HG03095 (cell line): Measurements from ENCODE around the gene PSMD5.

Source experiments
- ATAC-seq: cut with Tn5 transposase; IDR thresholded peaks from one replicate; pipeline ENCODE4 v1.9.1; 2021; ENCODE audit warnings: moderate library complexity; ENCODE audit not compliant: unreplicated experiment

Gene PSMD5

DNA sequence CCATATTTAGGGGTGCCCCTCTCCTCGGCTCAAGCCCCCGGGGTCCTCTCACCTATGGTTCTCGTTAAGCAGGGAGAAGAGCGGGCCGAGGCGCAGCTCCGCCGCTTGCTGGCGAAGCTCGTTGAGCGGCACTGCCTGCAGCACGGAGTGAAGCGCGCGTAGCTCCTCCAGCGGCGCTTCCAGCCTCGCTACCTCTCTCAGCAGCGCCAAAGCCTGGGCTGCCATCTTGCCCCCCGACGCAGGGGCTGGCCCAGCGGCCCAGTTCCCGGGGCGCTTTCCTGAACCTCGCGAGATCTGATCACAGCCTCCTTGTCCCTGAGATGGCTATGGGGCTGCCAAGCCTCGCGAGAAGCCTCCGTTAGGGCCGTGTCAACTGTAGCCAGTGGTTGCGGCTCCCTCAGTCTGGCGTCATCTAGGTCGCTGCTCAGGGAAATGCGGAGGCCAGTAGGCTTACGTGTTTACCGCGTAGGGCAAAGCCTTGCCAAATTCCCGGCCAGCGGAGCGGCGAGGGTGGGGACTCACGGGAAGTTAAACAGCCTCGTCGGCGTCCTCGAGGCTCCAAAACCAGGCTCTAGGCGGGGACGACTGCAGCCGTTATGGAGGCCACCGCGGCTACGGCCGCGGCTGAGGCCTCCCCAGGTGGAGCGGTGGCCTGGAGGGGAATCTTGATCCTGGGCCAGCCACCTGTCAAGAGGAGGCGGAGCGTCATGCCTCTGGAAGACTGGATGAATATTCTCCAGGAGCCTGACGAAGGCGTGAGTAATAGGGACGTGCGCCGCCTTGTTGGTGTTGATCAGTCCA lies at the start of gene PSMD5:
PSMD5 (minus strand) TSS at position 238 of the 801 bp plus-strand sequence; CDS start at position 225, 13 bp downstream.
- ATAC-seq: peak; percentile 99

DNA sequence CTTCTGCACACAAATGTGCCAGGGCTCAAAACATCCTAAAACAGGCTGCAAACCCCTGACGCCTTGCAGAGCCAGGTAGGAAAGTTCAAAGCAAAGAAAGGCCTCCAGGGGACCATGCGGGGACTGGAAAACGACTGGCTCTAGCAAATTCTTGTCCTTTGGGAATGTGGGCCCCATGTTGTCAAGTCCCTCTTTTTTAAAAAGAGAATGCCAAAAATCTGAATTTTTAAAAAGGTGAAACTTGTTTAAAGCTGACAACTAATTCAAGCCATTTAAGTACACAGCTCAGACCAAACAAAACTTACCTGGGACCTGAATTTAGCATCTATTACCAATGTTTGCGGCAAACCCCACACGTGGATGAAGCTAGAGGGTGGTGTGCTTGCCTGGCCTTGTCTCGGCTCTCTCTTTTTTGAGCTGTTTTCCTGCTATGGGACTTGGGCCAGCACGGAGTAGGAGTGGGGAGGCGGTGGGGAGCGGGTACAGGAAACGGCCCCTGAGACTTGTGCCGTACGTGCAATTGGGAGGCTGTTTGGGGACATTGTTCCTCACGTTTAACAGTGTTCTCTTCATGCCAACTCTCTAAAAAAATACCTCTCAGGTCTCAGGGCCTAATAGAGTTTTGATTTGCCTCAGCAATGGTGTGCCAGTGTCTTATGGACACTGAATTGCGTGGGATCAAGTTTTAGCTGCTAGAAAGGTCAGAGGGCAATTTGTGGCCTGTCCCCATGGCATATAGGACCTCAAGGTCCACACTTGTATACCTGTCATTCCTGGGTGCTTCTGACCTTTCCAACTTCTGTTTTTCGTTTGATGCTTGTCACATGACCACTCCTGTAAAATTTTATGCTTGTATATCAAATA lies 49.4 kb upstream of the PSMD5 start:
- peak; percentile 26 for ATAC-seq

DNA sequence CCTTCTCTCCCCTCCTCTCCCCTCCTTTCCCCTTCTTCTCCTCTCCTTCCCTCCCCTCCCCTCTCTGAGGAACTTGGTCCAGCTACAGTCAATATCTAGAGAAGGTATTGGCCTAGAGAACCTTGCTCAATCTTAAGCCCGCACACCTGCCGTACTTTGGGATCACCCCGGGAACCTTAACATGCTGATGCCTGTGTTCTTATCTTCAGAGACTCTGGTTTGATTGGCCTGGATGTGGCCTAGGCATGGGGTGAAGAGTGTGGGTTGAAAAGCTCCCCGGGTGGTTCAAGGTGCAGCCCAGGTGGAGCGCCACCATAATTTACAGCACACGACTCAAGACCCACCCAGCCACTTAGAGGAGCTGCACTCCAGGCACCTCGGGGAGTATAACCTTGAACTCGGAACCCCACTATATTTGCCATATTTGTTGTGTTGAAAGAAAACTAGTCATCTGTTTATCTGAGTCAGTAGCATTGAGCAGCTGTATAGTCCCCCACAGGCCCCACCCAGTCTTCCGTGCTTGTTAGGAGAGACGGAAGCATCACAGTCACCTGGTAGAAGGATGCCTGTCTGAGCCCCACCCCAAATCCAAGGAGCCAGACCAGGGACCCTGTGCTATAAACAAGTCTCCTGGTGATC lies 48.6 kb upstream of the PSMD5 start:
- no peak for ATAC-seq

DNA sequence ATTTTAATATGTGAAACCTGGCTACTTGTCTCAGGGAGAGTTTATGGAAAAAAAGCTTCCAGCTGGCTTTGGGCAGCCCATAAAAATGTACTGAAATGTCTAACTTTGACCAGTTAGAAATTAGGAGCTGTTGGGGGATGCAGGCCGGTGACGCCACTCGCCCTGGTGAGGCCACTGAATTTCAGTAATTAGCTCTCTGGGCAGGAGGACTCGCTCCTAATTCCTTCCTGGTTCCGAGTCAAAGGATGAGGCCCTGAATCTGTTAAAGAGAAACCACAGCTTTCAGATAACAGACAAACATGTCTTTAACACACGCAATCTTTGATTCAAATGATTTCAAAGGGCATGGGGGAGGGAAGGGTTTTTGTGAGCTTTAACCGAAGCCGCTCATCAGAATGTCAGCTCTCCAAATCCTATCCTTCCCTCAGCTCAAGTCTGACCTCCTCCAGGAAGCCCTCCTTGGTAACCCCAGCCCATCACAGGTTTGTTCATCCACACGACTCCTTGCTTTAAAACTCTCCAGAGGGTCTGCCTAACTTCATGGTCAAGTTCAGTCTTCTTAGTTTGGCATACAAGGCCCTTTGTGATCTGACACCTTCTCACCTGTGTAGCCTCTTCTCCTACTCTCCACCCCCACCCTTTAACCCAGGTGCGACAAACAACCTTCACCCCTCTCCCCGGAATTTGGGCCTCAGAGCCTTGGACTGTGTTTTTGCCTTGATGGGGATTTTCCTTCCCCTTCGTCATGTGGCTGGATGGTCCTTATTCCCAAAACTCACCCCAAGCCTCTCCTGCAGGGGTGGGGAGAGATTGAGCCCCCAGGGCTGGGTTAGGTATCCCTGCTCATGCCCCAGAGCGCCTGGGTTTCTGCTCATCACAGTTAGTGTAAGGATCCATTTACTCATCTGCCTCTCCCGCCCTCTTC lies 47.9 kb upstream of the PSMD5 start:
- ATAC-seq: no peak

DNA sequence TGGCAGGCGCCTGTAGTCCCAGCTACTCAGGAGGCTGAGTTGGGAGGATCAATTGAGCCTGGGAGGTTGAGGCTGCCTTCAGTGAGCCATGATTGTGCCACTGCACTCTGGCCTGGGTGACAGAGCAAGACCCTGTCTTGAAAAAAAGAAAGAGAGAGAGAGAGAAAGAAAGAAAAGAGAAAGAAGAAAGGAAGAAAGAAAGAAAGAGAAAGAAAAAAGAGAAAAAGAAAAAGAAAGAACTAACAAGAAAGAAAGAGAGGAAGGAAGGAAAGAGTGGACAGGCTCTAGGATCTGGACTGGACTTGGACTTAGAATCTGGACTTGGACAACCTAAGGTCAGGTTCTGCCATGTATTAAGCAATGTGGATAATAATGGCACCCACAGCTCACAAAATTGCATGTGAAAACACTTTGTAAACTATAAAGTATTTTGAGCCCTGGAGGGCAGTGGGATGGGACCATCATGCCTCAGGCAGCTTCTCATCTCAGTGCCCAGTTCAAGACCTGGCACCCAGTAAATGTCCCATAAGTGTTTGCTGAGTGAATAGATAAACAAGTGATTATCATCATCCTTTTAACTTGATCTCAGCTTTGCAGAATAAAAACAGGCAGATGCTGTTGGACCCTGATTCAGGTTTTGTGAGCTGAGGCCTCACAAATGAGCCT lies 47.0 kb upstream of the PSMD5 start:
- ATAC-seq: no peak

DNA sequence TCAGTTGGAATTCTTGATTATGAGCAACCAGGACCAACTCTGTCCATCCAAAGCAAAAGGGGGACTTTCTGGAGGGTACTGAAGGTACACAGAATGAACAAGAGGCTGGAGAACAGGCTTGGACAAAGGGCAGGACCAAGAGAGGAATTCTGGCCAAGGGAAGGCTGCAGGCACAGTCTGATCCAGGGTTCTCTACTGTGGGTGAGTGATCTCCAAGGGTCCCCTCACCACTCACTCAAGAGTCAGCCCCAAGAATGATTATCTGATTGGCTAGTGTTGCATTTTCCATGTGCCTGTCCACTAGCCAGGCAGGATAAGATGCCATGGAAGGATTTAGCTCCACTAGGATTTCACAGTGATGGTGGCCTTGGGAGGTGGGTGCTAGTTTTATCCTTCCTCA lies 45.9 kb upstream of the PSMD5 start:
- ATAC-seq: no peak

DNA sequence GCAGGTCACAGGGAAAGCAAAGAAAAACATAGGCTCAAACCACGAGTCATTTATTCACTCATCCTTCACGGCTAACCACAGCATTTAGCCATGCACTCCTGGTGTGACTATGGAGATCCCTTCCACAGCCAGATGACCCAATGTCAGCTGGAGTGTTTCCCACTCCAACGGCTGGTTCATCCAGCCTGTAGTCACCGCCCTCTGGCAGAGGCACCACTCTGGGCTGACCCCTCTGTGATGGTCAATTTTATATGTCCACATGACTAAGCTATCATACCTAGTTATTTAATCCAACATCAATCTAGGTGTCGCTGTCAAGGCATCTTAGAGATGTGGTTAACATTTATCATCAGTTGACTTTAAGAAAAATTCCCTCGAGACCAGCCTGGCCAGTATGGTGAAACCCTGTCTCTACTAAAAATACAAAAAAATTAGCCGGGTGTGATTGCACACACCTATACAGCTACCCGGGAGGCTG lies 43.8 kb upstream of the PSMD5 start:
- ATAC-seq: no peak

DNA sequence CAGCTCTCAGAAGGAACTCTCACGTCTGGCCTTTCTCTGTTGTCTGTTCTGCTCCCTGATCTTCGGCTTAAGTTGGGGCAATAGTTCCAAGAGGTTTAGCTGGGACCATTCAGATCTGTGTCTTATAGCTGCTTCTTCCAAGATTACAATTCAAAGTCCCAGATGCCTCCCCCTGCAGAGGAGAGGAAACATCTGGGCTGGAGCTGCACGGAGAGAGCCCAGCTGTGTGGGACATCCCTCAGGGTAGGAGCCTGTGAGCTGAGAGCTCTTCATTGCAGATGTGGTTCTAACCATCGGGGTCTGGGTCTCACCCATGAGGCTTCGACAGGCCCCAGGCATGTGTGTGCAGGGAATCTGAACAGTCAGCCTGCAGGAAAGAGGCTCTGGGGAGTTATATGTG lies 43.2 kb upstream of the PSMD5 start:
- no peak for ATAC-seq

DNA sequence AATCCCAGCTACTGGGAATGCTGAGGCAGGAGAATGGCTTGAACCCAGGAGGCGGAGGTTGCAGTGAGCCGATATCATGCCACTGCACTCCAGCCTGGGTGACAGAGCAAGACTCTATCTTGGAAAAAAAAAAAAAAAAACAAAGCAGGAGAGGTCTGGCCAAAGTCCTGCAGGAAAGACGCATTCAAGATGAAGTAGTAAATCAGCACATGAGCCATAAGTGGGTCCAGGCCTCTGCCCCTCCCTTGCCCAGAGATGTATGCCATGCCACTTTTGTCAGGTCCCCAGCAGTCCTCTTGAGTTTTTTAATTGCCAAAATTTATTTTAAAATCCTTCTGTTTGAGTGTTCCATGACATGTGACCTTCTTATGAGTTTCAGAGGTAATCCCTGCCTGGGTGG lies 42.7 kb upstream of the PSMD5 start:
- ATAC-seq: no peak

DNA sequence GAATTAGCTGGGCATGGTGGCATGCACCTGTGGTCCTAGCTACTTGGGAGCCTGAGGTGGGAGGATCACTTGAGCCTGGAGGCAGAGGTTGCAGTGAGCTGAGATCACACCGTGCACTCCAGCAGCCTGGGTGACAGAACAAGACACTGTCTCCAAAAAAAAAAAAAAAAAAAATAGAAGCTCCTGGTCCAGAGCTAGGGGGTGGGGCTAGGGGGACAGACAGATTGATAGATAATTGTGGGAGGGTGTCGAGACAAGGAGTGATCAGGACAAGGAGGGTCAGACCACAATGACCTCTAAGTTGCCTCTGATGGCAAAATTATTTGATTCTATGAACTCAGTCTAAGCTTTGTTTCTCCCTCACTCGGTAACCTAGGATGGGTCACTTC lies 40.9 kb upstream of the PSMD5 start:
- no peak for ATAC-seq

DNA sequence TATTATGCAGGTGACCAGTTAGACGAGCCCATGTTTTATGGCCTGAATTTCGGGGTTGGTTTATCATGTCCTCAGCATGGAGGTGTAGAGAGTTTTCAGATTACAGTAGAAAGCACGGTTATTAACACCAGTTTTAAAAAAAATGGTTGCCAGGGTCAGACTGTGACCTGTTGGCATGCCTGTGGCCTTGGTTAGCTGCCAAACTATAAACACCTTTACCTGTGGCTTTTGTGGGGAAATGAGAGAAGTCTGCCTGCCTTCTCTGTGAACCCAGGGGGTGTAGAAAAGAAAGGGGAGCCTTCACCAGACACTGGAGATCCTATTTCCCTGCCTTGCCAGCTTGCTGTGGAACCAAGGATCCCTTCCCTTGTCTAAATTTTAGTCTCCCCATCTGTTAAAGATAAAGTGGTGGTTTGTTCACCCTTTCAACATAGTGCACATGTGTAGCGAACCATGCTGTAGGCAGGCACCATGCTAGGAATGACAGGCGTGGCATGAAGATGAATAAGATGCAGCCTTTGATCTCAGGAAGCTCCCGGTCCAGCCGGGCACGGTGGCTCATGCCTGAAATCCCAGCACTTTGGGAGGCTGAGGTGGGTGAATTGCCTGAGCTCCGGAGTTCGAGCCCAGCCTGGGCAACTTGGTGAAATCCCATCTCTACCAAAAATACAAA lies 40.3 kb upstream of the PSMD5 start:
- ATAC-seq: no peak

DNA sequence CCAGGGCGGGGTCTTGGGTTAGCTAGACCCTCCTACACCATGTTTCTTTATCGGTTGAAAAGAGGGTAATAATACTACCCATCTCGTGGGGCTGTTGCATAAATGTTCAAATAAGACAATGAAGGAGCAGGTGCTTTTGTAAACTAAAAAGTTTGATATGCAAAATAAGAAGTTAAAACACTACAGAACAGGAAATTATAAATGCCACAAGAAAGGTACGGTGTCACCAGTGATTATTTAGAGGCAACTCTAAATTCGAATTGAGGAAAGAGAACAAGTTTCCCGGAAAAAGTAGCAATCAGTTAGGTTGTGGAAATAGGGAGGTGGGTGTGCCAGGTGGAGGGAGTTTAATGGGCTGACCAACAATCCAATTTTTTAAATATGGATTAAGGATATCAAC lies 36.7 kb upstream of the PSMD5 start:
- no peak for ATAC-seq

DNA sequence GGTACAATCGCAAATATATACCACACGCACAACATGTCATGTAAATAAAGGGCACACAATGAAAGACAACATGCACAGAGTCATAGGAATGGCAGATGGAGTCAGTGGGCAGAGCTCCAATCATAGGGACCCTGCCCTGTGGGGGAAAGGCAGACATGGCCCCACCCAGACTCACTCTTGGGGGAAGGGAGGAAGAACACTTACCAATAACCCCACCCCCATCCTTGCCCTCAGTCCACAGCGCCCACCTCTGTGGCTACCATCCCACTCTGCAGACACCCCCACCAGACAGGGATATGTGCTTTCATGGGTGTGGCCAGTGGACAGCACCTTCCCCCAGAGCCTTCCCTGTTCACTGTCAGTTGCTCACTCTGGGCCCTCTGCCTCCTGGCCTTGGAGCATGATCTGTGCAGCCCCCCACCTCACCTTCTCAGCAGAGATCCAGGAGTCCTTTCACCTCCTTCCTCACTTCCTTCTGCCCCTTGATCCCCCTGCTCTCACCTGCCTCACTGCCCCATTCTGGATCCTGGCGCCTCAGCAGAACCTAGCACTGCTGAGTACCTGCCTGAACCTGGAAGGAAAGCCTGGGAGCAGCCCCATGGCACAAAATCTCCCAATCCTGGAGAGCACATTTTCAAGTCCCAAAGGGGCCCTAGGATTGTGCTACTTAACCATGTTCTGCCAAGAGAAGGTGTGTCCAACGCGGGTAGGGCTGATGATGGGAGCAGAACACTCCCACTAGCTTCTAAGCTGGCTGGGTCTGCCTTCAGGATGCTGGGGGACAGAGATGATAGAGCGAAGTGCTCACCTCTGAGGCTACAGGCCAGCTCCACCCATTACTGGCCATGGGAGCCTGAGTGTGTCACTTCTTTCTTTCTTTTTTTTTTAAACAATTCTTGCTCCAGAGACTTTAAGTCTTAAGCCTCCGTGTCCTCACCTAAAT lies 35.7 kb upstream of the PSMD5 start:
- ATAC-seq: no peak

DNA sequence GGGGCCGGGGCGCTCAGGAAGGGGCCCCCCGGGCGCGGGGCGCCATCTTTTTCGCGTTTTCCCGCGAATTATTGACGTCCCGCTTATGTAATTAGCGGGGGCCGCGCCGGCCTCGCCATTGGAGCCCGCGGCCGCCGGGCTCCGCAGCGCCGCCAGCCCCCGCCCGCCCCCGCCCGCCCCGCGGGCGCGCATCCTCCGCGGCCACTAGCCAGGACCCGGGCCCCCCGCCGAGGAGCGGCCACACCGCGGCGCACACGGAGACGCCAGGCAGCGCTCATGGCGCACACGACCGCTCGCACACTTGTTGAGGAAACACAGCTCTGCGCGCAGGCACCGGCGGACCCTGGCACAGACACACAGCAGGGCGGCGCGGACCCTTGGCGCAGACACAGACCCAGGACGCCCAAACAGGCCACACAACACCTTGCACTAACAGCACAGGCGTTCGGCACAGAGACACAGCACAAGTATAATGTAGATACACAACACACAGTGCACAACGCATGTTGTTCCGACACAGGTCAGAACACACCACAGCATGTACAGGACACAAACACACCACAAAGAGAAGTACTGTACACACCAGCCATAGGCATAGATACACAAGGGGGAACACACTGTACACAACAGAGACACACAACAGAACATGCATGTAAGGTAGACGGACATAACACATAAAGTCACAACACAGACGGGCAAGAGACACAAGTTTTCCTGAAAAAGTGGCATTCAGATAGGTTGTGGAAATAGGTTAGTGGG lies 34.7 kb upstream of the PSMD5 start:
- ATAC-seq: peak; percentile 39

DNA sequence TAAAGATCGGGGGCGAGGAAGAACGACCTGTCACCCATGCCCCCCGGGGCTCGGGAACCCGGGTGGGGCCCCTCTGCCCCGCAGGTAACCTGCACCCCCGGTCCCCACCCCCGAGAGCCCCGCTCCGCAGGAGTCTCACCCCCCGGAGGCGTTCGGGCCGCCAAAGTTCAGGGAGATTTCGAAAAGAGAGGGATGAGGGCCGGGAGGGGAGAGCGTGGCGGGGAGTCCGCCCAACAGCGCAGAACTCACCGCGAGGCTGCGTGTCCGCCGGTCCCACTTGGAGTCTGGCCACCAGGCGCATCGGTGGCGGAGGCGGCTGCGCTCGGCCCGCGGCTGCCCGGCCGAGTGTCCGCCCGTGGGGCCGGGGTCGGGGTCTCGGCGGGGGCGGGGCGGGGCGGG lies 34.1 kb upstream of the PSMD5 start, which contains the start of gene PHF19:
PHF19 (minus strand) TSS at position 347 of the 399 bp plus-strand sequence. CDS start 2,447 bp downstream, outside the sequence.
- peak; percentile 17 for ATAC-seq

DNA sequence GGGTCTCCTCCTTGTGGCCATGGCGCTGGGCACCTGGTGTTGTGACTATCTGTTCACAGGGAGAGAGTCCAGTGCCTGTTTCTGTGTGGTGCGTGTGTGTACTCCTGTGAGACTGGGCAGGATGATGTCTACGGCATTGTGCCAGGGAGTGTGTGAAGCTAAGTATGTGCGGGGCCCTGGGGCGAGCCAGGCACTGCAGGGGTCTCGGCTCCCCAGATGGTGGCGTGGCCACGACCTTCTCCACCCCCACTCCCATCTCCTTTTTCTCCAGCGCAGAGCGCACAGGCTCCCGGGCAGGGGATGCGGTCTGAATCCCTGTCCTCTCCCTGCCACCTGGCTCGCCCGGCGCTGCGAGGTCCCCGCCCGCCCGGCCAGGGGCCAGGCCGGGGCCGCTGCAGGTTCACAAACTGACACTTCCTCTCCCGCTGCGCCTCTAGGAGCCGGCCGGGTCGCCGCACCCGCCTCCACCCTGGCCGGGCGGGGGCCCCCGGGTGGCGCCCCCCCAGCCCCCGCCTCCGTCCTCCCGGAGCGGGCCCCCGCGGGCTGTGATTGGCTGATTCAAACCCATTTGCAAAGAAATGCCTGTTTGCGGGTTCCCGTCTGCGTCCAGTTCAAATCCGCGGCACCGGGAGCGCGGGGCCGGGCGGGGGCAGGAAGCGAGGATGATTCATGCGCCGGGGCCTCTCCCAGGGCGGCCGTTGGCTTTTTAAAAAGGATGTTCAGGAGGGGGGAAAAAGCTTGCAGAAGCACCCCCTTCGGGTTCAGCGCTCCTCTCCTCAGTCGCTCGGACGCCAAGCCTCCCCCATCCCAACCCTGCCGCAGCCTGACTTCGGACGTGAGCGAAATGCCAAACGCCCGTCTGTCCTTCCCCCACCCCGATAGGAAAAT lies 33.5 kb upstream of the PSMD5 start:
- ATAC-seq: peak; percentile 53

DNA sequence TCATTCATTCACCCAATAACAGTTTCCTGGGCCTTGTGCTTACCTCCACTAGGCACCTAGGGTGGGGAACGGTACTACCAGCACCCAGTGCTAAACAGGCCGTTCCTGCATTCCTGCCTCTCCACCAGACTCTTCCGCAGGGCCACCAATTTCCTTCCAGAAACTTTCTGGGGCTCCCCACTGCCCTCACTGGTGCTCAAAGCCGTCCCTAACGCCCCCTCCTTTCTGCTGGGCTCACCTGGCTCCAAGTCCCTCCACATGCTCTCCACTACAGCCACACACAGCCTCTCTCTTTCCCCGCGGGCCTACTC lies 32.9 kb upstream of the PSMD5 start:
- ATAC-seq: peak; percentile 2
